Measurements from ENCODE around the gene SMG7. TPM values are rescaled to one million over a fixed set of nuclear protein-coding genes. Genes with fewer than 3 reads are reported as not detected.

SMG7 gene
- total and polyA plus RNA-seq, 2 donors (not counting 3 experiments of a cell fraction or from before 2014, with no cell fraction given): 25.4 to 47.1 TPM

DNA sequence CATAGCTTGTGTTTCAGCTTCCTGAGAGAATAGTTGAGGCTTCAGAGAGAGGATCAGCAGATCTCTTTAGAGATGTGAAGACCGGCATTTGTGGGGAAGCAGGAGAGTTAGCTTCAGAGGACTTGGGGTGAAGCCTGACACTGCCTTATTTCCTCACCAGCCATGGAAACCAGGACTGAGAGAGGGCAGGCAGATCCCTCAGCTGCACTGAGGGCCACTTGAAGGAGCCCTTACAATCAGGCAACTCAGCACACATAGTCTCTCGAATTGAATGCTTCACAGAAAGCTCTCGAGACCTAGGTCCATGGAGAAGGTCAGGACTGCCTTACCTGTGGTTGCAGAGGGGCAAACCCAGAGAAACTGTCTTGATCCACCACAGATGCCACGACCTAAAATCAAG, 98.2 kb downstream of the SMG7 start:
- TF ChIP-seq JUN (IDR thresholded peaks at IDR 0.05; ENCODE audit: borderline replicate concordance, insufficient read depth, insufficient read length, low read depth): no peak
- no peak for FAIRE-seq
- H3K4me3 ChIP-seq (replicated peaks in 1 of 3; ENCODE audit: insufficient read depth in 1 of 3, low read depth in 1 of 3, low read length in 3 of 3): no peak overlapping the region
- dilution Hi-C loops (cut with MboI; ENCODE audit: extremely low pct_ligation_motif_present, low sequenced_read_pairs) (no loop called here), intact Hi-C loops (cut with micrococcal nuclease) (no loop called here)
- no peaks in the 10 kb centered on the region for H3K9me1 ChIP-seq (replicated peaks; ENCODE audit: control insufficient read depth, extremely low read depth, insufficient read depth, low read length)
- no TSS peak for BruUV-seq (replicated peaks)
- ChIA-PET POLR2A (no interaction called here), CTCF (interaction anchor here (1.5 kb wide), 1 partner anchor 12 kb away, joined by 3 read pairs; no protein-coding TSS in a partner anchor)
- no peaks in the 10 kb centered on the region for H3K9me3 ChIP-seq (replicated peaks; ENCODE audit: control insufficient read depth, insufficient read depth, low read length)
- no peaks in the 10 kb centered on the region for H3K79me2 ChIP-seq (ENCODE audit: control insufficient read depth, insufficient read depth, low read length)
- H3K4me1 ChIP-seq (ENCODE audit: control insufficient read depth, extremely low read depth, insufficient read depth, low read length): peaks cover 4% of the 10 kb centered on the region
- DNase-seq (ENCODE audit: low read depth, low spot score): no peak
- H3K9ac ChIP-seq (replicated peaks; ENCODE audit: extremely low read depth, insufficient read depth, low read length): no peak overlapping the region
- no peak overlapping the region for H3K27ac ChIP-seq (ENCODE audit: insufficient read depth, low read depth, low read length)
- H3K36me3 ChIP-seq (ENCODE audit: control insufficient read depth in 2 of 2, extremely low read depth in 1 of 2, insufficient read depth in 2 of 2, low read length in 2 of 2): no peaks in the 10 kb centered on the region
- H3K27me3 ChIP-seq (ENCODE audit: control insufficient read depth in 2 of 2, insufficient read depth in 2 of 2, low read length in 2 of 2): no peaks in the 10 kb centered on the region
- no peaks in the 10 kb centered on the region for H4K20me1 ChIP-seq (replicated peaks; ENCODE audit: control insufficient read depth, extremely low read depth, insufficient read depth, low read length)
- H3K4me2 ChIP-seq (ENCODE audit: insufficient read depth, low read length): no peak overlapping the region
- H2AFZ ChIP-seq (ENCODE audit: low read depth, low read length): no peak overlapping the region

DNA sequence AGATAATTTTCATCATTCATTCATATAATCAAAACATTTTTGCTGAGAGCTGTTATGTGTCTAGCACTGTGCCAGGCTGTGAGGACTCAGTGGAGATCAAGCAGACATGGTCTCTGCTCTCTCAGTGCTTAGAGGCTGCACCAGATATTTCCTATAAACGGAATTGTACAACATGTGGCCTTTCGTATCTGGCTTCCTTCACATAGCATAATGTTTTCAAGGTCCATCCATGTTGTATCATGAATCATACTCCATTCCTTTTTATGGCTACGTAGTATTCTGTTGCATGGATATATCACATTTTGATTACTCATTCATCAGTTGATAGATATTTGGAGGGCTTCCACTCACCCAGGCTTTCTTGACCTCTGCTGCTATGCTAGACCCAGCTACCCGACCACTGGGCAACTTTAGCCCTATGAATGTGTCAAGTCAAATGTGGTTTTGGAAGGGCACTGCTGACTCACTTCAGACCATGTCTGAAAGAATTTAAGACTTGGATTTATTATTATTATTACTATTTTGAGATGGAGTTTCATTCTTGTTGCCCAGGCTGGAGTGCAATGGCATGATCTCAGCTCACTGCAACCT, 99.5 kb downstream of the SMG7 start:
- TF ChIP-seq FOS (IDR thresholded peaks at IDR 0.05; ENCODE audit: borderline replicate concordance, insufficient read depth, low read length) (no peak), GATA2 (IDR thresholded peaks at IDR 0.05; ENCODE audit: insufficient read depth, insufficient read length, low read depth, low read length) (no peak), EZH2 (IDR thresholded peaks at IDR 0.05; ENCODE audit: borderline replicate concordance, low read depth, low read length, severe bottlenecking) (no peak)
- TF ChIP-seq, protein P1, sequence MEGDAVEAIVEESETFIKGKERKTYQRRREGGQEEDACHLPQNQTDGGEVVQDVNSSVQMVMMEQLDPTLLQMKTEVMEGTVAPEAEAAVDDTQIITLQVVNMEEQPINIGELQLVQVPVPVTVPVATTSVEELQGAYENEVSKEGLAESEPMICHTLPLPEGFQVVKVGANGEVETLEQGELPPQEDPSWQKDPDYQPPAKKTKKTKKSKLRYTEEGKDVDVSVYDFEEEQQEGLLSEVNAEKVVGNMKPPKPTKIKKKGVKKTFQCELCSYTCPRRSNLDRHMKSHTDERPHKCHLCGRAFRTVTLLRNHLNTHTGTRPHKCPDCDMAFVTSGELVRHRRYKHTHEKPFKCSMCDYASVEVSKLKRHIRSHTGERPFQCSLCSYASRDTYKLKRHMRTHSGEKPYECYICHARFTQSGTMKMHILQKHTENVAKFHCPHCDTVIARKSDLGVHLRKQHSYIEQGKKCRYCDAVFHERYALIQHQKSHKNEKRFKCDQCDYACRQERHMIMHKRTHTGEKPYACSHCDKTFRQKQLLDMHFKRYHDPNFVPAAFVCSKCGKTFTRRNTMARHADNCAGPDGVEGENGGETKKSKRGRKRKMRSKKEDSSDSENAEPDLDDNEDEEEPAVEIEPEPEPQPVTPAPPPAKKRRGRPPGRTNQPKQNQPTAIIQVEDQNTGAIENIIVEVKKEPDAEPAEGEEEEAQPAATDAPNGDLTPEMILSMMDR (IDR thresholded peaks at IDR 0.05; ENCODE audit: extremely low read depth in 1 of 2, insufficient read depth in 1 of 2, low read depth in 1 of 2, low read length in 2 of 2): no peak
- TF ChIP-seq, protein P2, sequence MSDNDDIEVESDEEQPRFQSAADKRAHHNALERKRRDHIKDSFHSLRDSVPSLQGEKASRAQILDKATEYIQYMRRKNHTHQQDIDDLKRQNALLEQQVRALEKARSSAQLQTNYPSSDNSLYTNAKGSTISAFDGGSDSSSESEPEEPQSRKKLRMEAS (IDR thresholded peaks at IDR 0.05; ENCODE audit: insufficient read depth, insufficient read length): no peak
- no peak for FAIRE-seq
- Histone ChIP-seq H3K27me3 (ENCODE audit: control insufficient read depth in 2 of 2, insufficient read depth in 2 of 2, low read length in 2 of 2) (no peaks in the 10 kb centered on the region), H3K27ac (ENCODE audit: insufficient read depth, low read depth, low read length) (no peak overlapping the region), H3K4me2 (ENCODE audit: insufficient read depth, low read length) (no peak overlapping the region), H4K20me1 (replicated peaks; ENCODE audit: control insufficient read depth, extremely low read depth, insufficient read depth, low read length) (no peaks in the 10 kb centered on the region), H3K9ac (replicated peaks; ENCODE audit: extremely low read depth, insufficient read depth, low read length) (no peak overlapping the region), H3K36me3 (ENCODE audit: control insufficient read depth in 2 of 2, extremely low read depth in 1 of 2, insufficient read depth in 2 of 2, low read length in 2 of 2) (no peaks in the 10 kb centered on the region), H3K4me3 (replicated peaks in 1 of 3; ENCODE audit: insufficient read depth in 1 of 3, low read depth in 1 of 3, low read length in 3 of 3) (no peak overlapping the region), H2AFZ (ENCODE audit: low read depth, low read length) (no peak overlapping the region), H3K9me3 (replicated peaks; ENCODE audit: control insufficient read depth, insufficient read depth, low read length) (no peaks in the 10 kb centered on the region), H3K4me1 (ENCODE audit: control insufficient read depth, extremely low read depth, insufficient read depth, low read length) (peaks cover 4% of the 10 kb centered on the region), H3K79me2 (ENCODE audit: control insufficient read depth, insufficient read depth, low read length) (no peaks in the 10 kb centered on the region), H3K9me1 (replicated peaks; ENCODE audit: control insufficient read depth, extremely low read depth, insufficient read depth, low read length) (no peaks in the 10 kb centered on the region)
- intact Hi-C loops (cut with micrococcal nuclease) (no loop called here), dilution Hi-C loops (cut with MboI; ENCODE audit: extremely low pct_ligation_motif_present, low sequenced_read_pairs) (no loop called here)
- DNase-seq (ENCODE audit: low read depth, low spot score): no peak
- BruUV-seq (replicated peaks): no TSS peak
- CTCF ChIA-PET: interaction anchor here (1.5 kb wide), 1 partner anchor 11 kb away, joined by 3 read pairs; no protein-coding TSS in a partner anchor
- POLR2A ChIA-PET: no interaction called here
